H54 (cell line): ENCODE results near the gene DSCAML1.
"Not testable (repeated sequence)": the region's sequence is repeated elsewhere in the genome, so short reads cannot be mapped to it uniquely, and the experiment has no call there.

ENCODE experiments used
- DNase-seq: peaks from one replicate; pipeline ENCODE4 v3.0.0; 2011; ENCODE audit warnings: low spot score, mixed read lengths; ENCODE audit not compliant: insufficient read length
- FAIRE-seq: peaks from 3 replicates; lab custom pipeline; 2011; peaks lifted over from hg19 to GRCh38; lab: Jason Lieb, UNC
- POLR2A ChIP-seq: IDR thresholded peaks from 2 replicates; pipeline ENCODE4 v1.6.1; 2011; ENCODE audit warnings: low read depth, mild to moderate bottlenecking, low read length

The DSCAML1 gene

GRCh38 chr11:117467770-117468169 lies 329.2 kb downstream of the DSCAML1 start:
- no peak for TF ChIP-seq POLR2A
- FAIRE-seq (no peak), DNase-seq (no peak)

GRCh38 chr11:117466966-117467365 lies 330.1 kb downstream of the DSCAML1 start:
- TF ChIP-seq POLR2A, result no peak
- FAIRE-seq, result no peak
- no peak for DNase-seq

GRCh38 chr11:117465236-117465997 lies 331.6 kb downstream of the DSCAML1 start:
- no peak for DNase-seq
- no peak for TF ChIP-seq POLR2A
- FAIRE-seq, result no peak

GRCh38 chr11:117464778-117465177 lies 332.2 kb downstream of the DSCAML1 start:
- DNase-seq (no peak), FAIRE-seq (no peak)
- TF ChIP-seq POLR2A, result no peak

GRCh38 chr11:117462864-117463247 lies 334.2 kb downstream of the DSCAML1 start:
- FAIRE-seq, result no peak
- DNase-seq, result no peak
- TF ChIP-seq POLR2A, result no peak

- no peak for DNase-seq
- no peak for FAIRE-seq
- no peak for TF ChIP-seq POLR2A
Observed at GRCh38 chr11:117462183-117462863, 334.7 kb downstream of the DSCAML1 start.

GRCh38 chr11:117461396-117462182 lies 335.4 kb downstream of the DSCAML1 start:
- no peak for FAIRE-seq
- DNase-seq, result no peak
- no peak for TF ChIP-seq POLR2A

GRCh38 chr11:117459979-117460300 lies 337.1 kb downstream of the DSCAML1 start:
- no peak for TF ChIP-seq POLR2A
- DNase-seq (no peak), FAIRE-seq (no peak)

GRCh38 chr11:117459123-117459978 lies 337.7 kb downstream of the DSCAML1 start:
- DNase-seq, result no peak
- FAIRE-seq, result no peak
- no peak for TF ChIP-seq POLR2A

GRCh38 chr11:117458275-117459122 lies 338.5 kb downstream of the DSCAML1 start:
- TF ChIP-seq POLR2A, result no peak
- FAIRE-seq (no peak), DNase-seq (no peak)

- no peak for FAIRE-seq
- no peak for TF ChIP-seq POLR2A
- no peak for DNase-seq
Observed at GRCh38 chr11:117457835-117458234, 339.2 kb downstream of the DSCAML1 start.

- FAIRE-seq (no peak), DNase-seq (no peak)
- no peak for TF ChIP-seq POLR2A
Observed at GRCh38 chr11:117457031-117457785, 339.8 kb downstream of the DSCAML1 start.

GRCh38 chr11:117456721-117457029 lies 340.3 kb downstream of the DSCAML1 start:
- not testable (repeated sequence) for FAIRE-seq

More at GRCh38 chr11:117456721-117457029, 340.3 kb downstream of the DSCAML1 start:
- not testable (repeated sequence) for DNase-seq
